GM12872 (cell line): ENCODE data around the gene GFRA1.

Experiments used
- TF ChIP-seq, protein P1 (sequence below): IDR thresholded peaks from 3 replicates; pipeline ENCODE4 v1.5.1; 2011; ENCODE audit warnings: low read depth, mild to moderate bottlenecking, low read length, moderate library complexity; ENCODE audit not compliant: insufficient read depth

Gene GFRA1

DNA sequence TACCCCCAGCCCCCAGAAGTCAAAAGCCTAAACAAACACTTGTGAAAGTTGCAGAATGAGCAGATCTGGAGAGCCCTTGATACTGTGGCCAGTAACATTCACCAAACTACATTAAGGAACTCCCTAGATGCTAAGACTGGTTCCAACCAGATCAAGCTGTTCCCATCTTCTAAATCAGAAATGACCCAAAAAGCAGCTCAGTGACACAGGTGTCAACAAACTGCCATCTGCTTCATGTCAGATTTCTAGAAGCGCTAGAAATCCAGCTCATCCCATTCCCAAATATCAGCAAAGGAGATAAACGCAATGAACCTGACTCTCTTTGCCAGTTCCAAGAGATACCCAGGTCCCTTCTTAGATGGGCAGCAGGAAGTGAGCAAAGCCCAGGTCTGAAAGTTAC lies 90.6 kb downstream of the GFRA1 start:
- TF ChIP-seq, protein P1, sequence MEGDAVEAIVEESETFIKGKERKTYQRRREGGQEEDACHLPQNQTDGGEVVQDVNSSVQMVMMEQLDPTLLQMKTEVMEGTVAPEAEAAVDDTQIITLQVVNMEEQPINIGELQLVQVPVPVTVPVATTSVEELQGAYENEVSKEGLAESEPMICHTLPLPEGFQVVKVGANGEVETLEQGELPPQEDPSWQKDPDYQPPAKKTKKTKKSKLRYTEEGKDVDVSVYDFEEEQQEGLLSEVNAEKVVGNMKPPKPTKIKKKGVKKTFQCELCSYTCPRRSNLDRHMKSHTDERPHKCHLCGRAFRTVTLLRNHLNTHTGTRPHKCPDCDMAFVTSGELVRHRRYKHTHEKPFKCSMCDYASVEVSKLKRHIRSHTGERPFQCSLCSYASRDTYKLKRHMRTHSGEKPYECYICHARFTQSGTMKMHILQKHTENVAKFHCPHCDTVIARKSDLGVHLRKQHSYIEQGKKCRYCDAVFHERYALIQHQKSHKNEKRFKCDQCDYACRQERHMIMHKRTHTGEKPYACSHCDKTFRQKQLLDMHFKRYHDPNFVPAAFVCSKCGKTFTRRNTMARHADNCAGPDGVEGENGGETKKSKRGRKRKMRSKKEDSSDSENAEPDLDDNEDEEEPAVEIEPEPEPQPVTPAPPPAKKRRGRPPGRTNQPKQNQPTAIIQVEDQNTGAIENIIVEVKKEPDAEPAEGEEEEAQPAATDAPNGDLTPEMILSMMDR: no peak

GRCh38 chr10:116178086-116178605 lies 94.9 kb downstream of the GFRA1 start:
- TF ChIP-seq, protein P1: no peak

DNA sequence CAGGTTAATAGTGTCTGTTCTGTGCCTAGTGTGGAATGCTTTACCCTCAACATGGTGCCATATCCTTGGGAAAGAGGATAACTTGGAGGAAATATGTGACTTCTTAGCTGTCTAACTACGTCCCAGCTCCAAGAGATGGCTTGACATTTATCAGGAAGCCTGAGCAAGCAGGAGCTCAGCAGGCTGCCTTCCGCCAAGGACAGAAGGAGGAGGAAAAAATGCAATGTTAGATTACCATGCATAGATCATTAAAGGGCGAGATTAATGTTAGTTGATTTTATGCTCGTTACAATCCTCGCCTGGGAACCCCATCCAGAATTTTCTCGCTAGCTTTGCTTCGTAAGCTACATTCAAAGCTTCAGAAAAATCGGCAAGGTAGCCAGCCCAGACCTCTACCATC lies 97.8 kb downstream of the GFRA1 start:
- TF ChIP-seq, protein P1: no peak

DNA sequence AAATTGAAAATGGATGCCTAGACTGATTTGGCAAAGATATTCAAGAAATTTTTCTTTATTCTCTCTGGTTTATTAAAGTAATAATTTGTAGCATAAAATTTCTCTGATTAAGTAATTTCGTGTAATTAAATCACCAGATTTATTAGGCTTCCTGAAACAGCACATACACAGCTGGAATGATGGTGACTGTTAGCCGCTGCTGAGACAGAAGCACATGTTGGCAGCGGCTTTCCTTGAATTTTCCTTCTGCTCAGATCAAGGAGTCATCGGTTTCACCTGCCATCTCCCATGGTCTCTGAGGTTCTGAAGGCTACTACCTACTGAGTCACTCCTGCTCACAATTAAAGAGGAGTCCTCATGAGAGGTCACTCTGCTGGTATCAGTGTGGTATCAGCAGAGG lies 101.5 kb downstream of the GFRA1 start:
- TF ChIP-seq, protein P1: no peak

DNA sequence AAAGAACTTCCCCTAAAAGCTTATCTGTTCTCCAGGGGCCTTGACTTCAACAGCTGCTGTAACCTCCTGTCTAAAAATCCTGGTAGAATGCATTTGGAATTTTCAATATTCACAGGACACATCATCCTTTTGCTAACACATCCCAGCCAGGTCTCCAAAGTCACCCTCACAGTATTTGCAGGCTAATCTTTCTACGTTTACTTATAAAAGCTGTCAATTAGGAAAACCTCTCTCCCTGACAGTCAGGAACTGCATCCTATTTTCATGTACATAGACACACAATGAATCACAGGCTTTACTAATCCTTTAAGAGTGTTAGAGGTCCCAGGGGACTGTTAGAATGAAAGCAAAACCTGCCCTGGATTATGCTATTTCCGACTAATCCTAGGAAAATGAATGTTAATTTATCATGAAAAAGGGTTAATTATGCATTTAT lies 102.2 kb downstream of the GFRA1 start:
- TF ChIP-seq, protein P1: no peak

DNA sequence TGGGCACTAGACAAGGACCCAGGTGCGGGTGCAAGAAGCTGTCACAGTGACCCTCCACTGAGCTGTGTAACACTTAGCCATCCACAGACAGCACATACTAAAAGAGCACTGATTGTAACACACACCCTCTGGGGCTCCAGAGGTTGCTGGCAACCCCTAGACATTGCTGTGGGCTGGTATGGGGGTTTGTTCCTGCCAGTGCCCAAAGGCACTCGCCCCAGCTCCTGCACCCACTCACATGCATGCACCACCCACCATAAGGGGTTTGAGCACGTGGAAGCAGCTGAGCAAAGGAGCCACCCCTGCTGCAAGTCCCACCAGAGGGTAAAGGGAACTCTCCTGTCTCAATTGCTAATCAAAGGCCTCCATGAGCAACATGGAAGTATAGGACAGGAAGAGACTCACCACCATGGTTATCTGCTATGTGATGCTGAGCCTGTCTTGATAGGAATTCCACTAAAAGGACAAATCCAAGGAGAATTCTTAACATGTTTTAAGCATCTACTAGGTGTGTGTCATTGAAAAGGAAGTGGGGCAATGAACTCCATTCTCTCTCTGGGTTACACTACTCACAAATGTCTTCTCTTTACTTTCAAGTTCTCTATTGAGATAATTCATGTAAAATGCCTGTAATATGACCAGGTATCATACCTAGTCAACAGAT lies 103.1 kb downstream of the GFRA1 start:
- TF ChIP-seq, protein P1: no peak

- TF ChIP-seq, protein P1: no peak
Observed at GRCh38 chr10:116168745-116169144, 104.3 kb downstream of the GFRA1 start.
